ENCODE data around the gene ANKEF1.
"Not testable (repeated sequence)": the region's sequence is repeated elsewhere in the genome, so short reads cannot be mapped to it uniquely, and the experiment has no call there.

The ANKEF1 gene

GRCh38 chr20:10034717-10035571 is at the start of gene ANKEF1:
TSS of gene ANKEF1 (plus strand) at chr20:10034987. CDS start at chr20:10038302, 3,315 bp downstream.
- DNase-seq = peak in 44 of 51 donors; percentile 5 to 81 (median 44)

DNA sequence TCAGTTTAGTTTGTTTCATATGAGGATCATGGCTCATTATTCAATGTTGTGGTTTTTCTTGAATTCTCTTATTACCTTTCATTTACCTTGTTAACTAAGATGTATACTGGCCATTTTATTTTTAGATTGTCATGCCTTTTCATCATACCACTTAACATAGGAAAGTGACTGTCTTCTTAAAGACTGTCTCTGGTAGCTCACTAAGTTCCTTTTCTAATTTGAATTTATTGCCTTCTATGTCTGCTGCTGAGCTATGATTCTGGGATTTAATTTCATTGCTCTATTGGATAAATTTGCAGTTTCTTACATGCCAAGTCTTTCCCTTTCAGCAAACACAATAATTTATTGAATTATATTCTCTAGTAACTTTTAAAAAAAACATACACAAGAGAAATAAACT is 49.5 kb upstream of the ANKEF1 start:
- no peak for DNase-seq

DNA sequence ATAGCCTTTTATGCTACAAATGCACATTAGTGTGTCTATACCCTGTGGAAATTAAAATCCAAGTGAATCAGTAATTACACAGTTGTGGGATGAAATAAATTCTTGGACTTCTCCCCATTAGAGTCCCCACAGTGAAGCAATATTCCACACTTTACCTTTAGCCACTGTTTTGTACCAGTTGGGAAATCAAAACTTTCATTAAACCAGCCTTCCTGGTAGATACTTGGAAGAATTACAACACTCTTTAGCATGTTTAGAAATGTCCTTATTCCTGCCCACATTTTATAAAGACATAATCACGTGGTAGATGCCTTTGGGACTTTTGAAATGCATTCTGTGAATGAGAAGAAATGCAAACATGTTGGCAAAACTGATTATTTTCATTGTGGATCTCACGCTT is 49.0 kb upstream of the ANKEF1 start:
- DNase-seq = no peak

- no peak for DNase-seq
Measured at GRCh38 chr20:9989066-9989724, 45.6 kb upstream of the ANKEF1 start.

DNA sequence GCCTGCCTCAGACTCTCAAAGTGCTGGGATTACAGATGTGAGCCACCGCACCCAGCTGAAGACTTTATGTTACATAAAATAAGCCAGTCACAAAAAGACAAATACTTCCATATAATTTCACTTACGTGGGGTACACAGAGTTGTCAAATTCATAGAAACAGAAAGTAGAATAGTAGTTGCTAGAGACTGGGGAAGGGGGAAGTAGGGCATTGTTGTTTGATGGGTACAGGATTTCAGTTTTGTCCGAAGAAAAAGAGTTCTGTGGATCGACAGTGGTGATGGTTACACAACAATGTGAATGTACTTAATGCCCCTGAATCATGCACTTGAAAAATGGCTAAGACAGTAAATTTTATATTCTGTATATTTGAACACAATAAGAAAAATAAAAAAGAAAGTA is 41.6 kb upstream of the ANKEF1 start:
- no peak for DNase-seq

- no peak for DNase-seq
Measured at GRCh38 chr20:9994676-9995075, 40.1 kb upstream of the ANKEF1 start.

GRCh38 chr20:9995510-9996272 is 39.1 kb upstream of the ANKEF1 start:
- no peak for DNase-seq

GRCh38 chr20:9996944-9997343 is 37.8 kb upstream of the ANKEF1 start:
- DNase-seq = no peak

- peak in 6 of 51 donors; percentile 1 to 16 (median 3) for DNase-seq
Measured at GRCh38 chr20:9999645-10000044, 35.1 kb upstream of the ANKEF1 start.

DNA sequence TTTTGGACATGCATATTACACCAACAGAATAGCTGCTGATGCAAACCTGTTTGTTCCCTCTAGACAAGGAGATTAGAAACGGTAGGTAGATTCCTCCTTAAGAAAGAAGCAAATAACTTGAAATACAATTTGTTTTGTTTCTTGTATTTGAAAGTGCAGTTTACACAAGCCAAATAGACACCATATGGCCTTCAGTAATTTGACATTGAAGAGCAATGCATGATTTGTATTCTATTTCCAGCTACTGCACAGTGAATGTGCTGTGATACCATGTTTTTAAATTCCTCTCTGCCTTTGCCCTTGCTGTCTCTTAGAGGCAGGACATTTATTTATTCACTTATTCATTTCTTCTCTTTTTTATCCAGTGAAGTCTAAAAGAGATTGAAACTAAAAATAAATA is 31.9 kb upstream of the ANKEF1 start:
- DNase-seq = no peak

- DNase-seq = no peak
Measured at GRCh38 chr20:10004900-10005299, 29.9 kb upstream of the ANKEF1 start.

DNA sequence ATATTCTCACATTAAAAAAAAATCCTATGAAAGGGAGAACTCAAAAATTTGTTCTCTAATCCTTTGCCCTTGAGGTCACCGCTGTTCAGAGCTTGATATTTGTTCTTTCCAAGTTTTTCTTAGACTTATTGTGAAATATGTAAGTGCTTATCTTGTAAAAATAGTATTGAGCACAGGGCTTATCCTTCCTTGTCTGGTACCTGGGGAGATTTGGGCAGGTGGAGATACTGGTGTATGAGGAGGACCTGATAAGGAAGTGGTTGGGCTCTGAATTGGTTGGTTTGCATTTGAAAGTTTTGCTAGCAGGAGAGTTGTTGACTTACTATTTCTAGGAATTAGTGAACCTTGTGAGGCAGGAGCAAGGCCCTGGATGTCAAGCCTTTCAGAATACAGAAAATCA is 28.9 kb upstream of the ANKEF1 start:
- DNase-seq = no peak

DNA sequence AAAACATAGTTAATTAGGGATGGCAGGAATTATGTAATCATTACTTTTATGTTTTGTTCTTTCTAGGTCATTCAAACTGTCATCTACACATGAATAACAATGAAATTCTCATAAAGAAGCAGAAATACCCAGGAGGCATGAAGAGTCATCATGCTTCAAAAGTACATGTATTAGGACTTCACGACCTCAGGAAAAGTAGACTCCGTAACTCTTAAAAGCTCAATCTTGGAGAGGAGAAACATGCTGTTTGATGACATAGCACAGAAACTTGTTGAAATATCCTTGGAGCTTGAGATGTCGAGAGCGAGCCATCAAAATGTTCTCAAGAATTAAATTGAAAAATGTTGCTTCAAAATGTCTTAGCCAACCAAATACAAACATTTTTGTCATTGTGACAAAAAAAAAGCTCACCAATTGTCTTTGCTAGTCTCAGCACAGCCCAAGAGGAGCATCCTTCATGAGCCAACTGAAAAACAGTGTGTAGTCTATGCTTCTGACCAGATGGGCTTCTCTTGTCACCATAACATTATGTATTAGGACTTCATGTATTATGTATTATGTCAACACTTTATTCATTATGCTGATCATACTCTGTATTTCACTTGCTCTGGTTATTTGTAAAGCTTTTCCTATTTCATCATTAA is 28.2 kb upstream of the ANKEF1 start:
- no peak for DNase-seq

DNA sequence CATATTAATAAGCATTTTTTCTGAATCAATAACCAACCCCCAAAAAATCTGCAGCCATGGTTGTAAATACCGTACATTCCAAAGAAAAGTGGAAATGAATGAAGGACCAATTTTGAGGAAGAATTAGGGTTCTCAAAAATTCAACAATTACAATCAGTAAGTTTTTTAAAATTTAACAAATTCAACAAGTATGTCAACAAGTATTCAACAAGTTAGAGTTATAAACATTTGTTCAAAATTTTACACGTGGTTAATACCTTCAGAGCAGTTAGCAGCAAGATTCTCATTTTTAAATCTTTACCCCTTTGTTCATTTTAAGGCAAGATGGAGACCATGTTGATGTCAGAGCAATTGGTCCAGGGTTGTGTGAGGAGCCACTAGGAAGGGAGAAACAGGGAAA is 27.6 kb upstream of the ANKEF1 start:
- DNase-seq = no peak

GRCh38 chr20:10007747-10008146 is 27.0 kb upstream of the ANKEF1 start:
- no peak for DNase-seq

DNA sequence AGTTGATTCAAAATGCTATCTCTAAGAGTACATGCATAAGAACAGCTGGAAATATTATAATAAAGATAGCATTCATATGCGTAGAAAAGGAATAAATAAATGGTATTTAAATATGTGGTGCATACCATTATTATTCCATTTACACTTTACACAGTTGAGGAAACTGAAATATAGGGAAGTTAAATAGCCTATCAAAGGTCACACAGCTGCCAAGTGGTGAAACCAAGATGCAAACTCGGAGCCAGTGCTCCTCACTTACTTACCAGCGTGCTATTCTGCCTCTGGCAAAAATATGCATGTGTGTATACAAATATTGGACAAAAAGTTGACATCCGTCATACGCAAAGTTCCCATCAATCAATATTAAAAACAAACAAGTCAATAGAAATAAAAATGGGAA is 22.3 kb upstream of the ANKEF1 start:
- DNase-seq = no peak

- DNase-seq = no peak
Measured at GRCh38 chr20:10014431-10014830, 20.4 kb upstream of the ANKEF1 start.

GRCh38 chr20:10020937-10021336 is 13.8 kb upstream of the ANKEF1 start:
- DNase-seq = no peak

DNA sequence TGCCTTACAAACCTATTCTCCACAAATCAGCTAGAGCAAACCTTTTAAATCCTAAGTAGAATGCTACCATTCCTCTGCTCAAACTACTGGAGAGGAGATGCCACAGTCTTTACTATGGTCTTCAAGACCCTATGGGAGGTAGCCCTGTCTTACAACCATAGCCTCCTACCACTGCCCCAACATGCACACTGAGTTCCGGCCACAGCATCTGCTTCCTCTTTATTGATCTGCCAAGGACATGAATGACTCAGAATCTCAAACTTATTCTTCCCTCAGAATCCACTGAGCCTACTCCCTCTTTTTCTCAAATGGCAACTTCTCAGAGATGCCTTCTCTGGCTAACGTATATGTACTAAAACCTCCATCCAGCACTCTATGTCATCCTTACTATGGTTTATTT is 12.2 kb upstream of the ANKEF1 start:
- DNase-seq = no peak

- DNase-seq = no peak
Measured at GRCh38 chr20:10023911-10024310, 10.9 kb upstream of the ANKEF1 start.

- DNase-seq = not testable (repeated sequence)
Measured at GRCh38 chr20:10031451-10032215, 3.2 kb upstream of the ANKEF1 start.

All from hypothalamus (tissue), 51 donors.